GM23338 (cell line): ENCODE results near the gene ECE1. TPM values are rescaled to one million over a fixed set of nuclear protein-coding genes. Genes with fewer than 3 reads are reported as not detected.

ENCODE experiments used
- ATAC-seq: fragments of 200-7000 bp; cut with Tn5 transposase; 3 replicates; pipeline ENCODE4 v1.9.1; 2020
- DNase-seq: peaks from one replicate; pipeline ENCODE4 v3.0.0-alpha.2; 2015; ENCODE audit warnings: low spot score
- H2AFZ ChIP-seq: fragments of 200-600 bp; sonication (generic); 2 replicates; pipeline ENCODE4 v1.8.0; 2016; ENCODE audit warnings: antibody characterized with exemption, mild to moderate bottlenecking, moderate library complexity
- H3F3A ChIP-seq: fragments of 200-600 bp; sonication (generic); replicated peaks from 2 replicates; pipeline ENCODE4 v1.8.0; 2017; ENCODE audit warnings: antibody characterized with exemption, mixed run types, low read depth
- H3K27ac ChIP-seq: fragments of 200-600 bp; sonication (generic); 2 replicates; pipeline ENCODE4 v1.6.1; 2016; ENCODE audit warnings: low read depth
- H3K27me3 ChIP-seq: fragments of 200-600 bp; sonication (generic); 2 replicates; pipeline ENCODE4 v1.8.0; 2016; ENCODE audit warnings: mild to moderate bottlenecking, mixed run types, moderate library complexity; ENCODE audit not compliant: insufficient read depth
- H3K36me3 ChIP-seq: fragments of 200-600 bp; sonication (generic); 2 replicates; pipeline ENCODE4 v1.8.0; 2016; ENCODE audit warnings: mild to moderate bottlenecking; ENCODE audit not compliant: insufficient read depth
- H3K4me1 ChIP-seq: fragments of 200-600 bp; sonication (generic); 2 replicates; pipeline ENCODE4 v1.8.0; 2016; ENCODE audit warnings: mild to moderate bottlenecking, moderate library complexity; ENCODE audit not compliant: insufficient read depth
- H3K4me2 ChIP-seq: fragments of 200-600 bp; sonication (generic); 2 replicates; pipeline ENCODE4 v1.7.1; 2017; ENCODE audit warnings: mixed run types
- H3K4me3 ChIP-seq: fragments of 200-600 bp; sonication (generic); 2 replicates; pipeline ENCODE4 v1.6.1; 2016; ENCODE audit warnings: mixed run types
- H3K79me2 ChIP-seq: fragments of 200-600 bp; sonication (generic); replicated peaks from 2 replicates; pipeline ENCODE4 v1.8.0; 2017; ENCODE audit warnings: mild to moderate bottlenecking; ENCODE audit not compliant: insufficient read depth
- H3K9me2 ChIP-seq: fragments of 200-600 bp; sonication (generic); 2 replicates; pipeline ENCODE4 v1.8.0; 2017; ENCODE audit not compliant: insufficient read depth
- H4K20me1 ChIP-seq: fragments of 200-600 bp; sonication (generic); replicated peaks from 2 replicates; pipeline ENCODE4 v1.8.0; 2017; ENCODE audit warnings: mild to moderate bottlenecking; ENCODE audit not compliant: insufficient read depth
- H3K27ac Mint-ChIP-seq: 2 replicates; pipeline ENCODE4 v1.8.0; 2020; ENCODE audit warnings: inconsistent platforms, mild to moderate bottlenecking, moderate library complexity, mixed read lengths
- H3K27me3 Mint-ChIP-seq: 3 replicates; pipeline ENCODE4 v1.8.0; 2022; ENCODE audit warnings: low read depth, mild to moderate bottlenecking, moderate library complexity, mixed read lengths, inconsistent platforms; ENCODE audit not compliant: insufficient read depth, poor library complexity
- H3K36me3 Mint-ChIP-seq: 3 replicates; pipeline ENCODE4 v1.8.0; 2021; ENCODE audit warnings: low read depth, mild to moderate bottlenecking, inconsistent platforms, moderate library complexity, mixed read lengths
- H3K4me1 Mint-ChIP-seq: 3 replicates; pipeline ENCODE4 v1.8.0; 2020; ENCODE audit warnings: mild to moderate bottlenecking, inconsistent platforms, mixed read lengths
- H3K4me3 Mint-ChIP-seq: 3 replicates; pipeline ENCODE4 v1.8.0; 2021; ENCODE audit warnings: moderate library complexity, mild to moderate bottlenecking, inconsistent platforms, mixed read lengths
- H3K9me3 Mint-ChIP-seq: 3 replicates; pipeline ENCODE4 v1.8.0; 2020; ENCODE audit warnings: moderate library complexity, mild to moderate bottlenecking, inconsistent platforms, mixed read lengths
- CREB1 ChIP-seq: fragments of 250-450 bp; sonication (Bioruptor Pico); IDR thresholded peaks from 2 replicates; pipeline ENCODE4 v1.5.0; 2020; ENCODE audit warnings: low read depth, mild to moderate bottlenecking, moderate library complexity
- EZH2phosphoT487 ChIP-seq: fragments of 200-600 bp; sonication (generic); IDR thresholded peaks from one replicate; pipeline ENCODE4 v1.8.1; 2018; ENCODE audit warnings: antibody characterized with exemption; ENCODE audit not compliant: unreplicated experiment
- JUNB ChIP-seq: IDR thresholded peaks from one replicate; pipeline ENCODE4 v1.6.1; 2016; ENCODE audit warnings: antibody characterized with exemption; ENCODE audit not compliant: unreplicated experiment
- NANOG ChIP-seq: IDR thresholded peaks from 2 replicates; pipeline ENCODE4 v1.6.1; 2016; ENCODE audit warnings: antibody characterized with exemption, borderline replicate concordance
- POLR2AphosphoS5 ChIP-seq: IDR thresholded peaks from 2 replicates; pipeline ENCODE4 v1.6.1; 2016; ENCODE audit warnings: antibody characterized with exemption, low read depth
- STAT1 ChIP-seq: IDR thresholded peaks from one replicate; pipeline ENCODE4 v1.6.1; 2016; ENCODE audit warnings: antibody characterized with exemption; ENCODE audit not compliant: unreplicated experiment
- polyA plus RNA-seq: library from polyadenylated mRNA; unstranded; fragments of >200 nt; fragmentation: Nextera tagmentation; extraction: Ambion mirVana; gene quantifications from 2 replicates; pipeline ENCODE4 v1.2.1, GENCODE V29; 2016
- total RNA-seq: library from RNA; depleted of rRNA; stranded (reverse); fragments of >200 nt; shearing (Covaris generic); gene quantifications from 2 replicates; pipeline ENCODE4 v1.2.3, GENCODE V29; 2014
- TF ChIP-seq, protein P1 (sequence below), 2 experiments: fragments of 200-600 bp in 1 of 2; sonication (generic) in 1 of 2; conservative IDR thresholded peaks; 2 replicates each; pipeline versions ENCODE4 v1.5.1 to v1.6.1; 2016 to 2017; ENCODE audit warnings: antibody characterized with exemption in 2 of 2, low read depth in 2 of 2, mild to moderate bottlenecking in 2 of 2, moderate library complexity in 1 of 2
- TF ChIP-seq, protein P2 (sequence below): IDR thresholded peaks from 2 replicates; pipeline ENCODE4 v1.6.1; 2016; ENCODE audit warnings: antibody characterized with exemption
- TF ChIP-seq, protein P3 (sequence below): IDR thresholded peaks from one replicate; pipeline ENCODE4 v1.6.1; 2018; ENCODE audit warnings: antibody characterized with exemption; ENCODE audit not compliant: unreplicated experiment

ECE1 gene
- total and polyA plus RNA-seq, 2 experiments from 2014 or later, result 11.0 to 45.0 TPM

DNA sequence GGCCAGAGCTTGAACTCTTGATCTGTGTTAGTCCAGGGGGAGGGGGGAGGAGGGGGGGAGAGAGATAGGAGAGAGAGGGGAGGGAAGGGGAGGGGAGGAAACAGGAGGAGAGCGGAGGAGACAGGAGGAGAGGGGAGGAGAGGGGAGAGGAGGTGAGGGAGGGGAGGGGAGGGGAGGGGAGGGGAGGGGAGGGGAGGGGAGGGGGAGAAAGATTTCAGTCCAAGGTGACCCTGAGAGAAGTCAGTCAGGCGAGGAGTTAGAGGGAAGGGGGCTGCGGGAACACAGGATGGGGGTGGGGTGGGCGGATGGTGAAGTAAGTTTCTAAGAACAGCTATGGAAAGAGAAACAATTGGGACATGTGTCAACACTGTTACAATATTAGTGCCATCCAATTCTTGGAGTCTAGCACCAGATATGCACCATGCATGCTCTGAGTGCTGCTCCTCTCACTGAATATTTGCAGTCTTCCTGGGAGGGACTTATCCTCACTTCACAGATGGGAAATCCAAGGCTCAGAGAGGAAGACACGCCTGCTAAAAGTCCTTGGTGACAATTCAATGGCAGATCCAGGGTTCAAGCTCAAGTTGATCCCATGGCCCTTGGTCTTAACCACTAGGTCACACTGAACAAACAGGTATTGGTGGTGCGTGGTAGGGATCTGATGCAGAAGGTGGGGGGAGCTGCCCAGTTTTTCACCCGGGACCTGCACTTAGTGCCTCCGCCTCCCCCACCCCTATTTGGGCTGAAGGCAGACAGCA is 42.5 kb upstream of the ECE1 start (continued):
- TF ChIP-seq, protein P1, sequence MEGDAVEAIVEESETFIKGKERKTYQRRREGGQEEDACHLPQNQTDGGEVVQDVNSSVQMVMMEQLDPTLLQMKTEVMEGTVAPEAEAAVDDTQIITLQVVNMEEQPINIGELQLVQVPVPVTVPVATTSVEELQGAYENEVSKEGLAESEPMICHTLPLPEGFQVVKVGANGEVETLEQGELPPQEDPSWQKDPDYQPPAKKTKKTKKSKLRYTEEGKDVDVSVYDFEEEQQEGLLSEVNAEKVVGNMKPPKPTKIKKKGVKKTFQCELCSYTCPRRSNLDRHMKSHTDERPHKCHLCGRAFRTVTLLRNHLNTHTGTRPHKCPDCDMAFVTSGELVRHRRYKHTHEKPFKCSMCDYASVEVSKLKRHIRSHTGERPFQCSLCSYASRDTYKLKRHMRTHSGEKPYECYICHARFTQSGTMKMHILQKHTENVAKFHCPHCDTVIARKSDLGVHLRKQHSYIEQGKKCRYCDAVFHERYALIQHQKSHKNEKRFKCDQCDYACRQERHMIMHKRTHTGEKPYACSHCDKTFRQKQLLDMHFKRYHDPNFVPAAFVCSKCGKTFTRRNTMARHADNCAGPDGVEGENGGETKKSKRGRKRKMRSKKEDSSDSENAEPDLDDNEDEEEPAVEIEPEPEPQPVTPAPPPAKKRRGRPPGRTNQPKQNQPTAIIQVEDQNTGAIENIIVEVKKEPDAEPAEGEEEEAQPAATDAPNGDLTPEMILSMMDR (conservative IDR thresholded peaks at IDR 0.05; ENCODE audit: low read depth in 2 of 2), result no peak

DNA sequence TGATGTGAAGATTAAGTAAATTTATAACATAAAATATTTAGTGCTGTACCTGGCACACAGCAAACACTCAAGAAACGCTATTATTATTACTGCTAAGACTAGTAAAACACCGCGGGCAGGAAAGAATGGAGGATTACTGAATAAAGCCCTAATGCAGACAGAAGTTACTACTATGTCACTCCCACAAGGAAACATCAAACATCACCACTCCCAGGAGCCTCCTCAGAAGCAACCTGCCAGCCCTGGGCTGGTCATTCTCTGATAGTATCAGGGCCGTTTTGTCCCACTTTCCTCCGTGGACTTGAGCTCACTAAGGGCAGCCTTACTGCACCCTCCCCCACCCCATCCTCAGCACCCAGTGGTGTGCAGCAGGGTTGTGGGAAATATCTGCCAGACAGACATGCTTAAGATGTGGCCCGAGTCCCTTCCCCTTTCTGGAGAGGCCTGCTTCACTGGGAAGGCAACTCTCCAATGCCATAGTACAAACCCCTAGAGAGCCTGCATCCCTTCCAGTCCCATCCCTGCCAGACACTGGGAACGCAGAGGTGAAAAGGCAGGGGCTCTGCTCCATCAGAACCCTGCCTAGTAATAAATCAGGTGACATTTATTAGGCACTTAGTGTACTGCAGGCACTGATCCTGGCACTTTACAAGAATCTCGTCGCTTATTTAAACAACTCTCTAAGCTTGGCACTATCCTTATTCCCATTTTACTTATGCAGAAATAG is 41.7 kb upstream of the ECE1 start:
- Mint-ChIP-seq H3K4me1 (peaks cover 67% of the 10 kb centered on the region), H3K36me3 (peaks cover 8% of the 10 kb centered on the region; the same call in 2 of the 3 replicates), H3K4me3 (no peak overlapping the region), H3K9me3 (no peaks in the 10 kb centered on the region), H3K27ac (no peak overlapping the region), H3K27me3 (peaks cover 20% of the 10 kb centered on the region)
- Histone ChIP-seq H3K27me3 (no peaks in the 10 kb centered on the region), H3K4me3 (no peak overlapping the region), H3F3A (0 out of 2 replicates have a peak, but pooled peaks cover 9% of the 10 kb centered on the region), H3K27ac (no peak overlapping the region; the same call in 1 of the 2 replicates), H4K20me1 (no peaks in the 10 kb centered on the region; the same call in 1 of the 2 replicates), H3K4me2 (peak overlapping the region; percentile 48; the same call in 1 of the 2 replicates), H3K79me2 (peaks cover 35% of the 10 kb centered on the region), H3K36me3 (no peaks in the 10 kb centered on the region), H2AFZ (no peak overlapping the region), H3K9me2 (no peaks in the 10 kb centered on the region), H3K4me1 (peaks cover 51% of the 10 kb centered on the region)
- ATAC-seq (no peak), DNase-seq (no peak)
- TF ChIP-seq EZH2phosphoT487 (no peak), JUNB (no peak), STAT1 (no peak), CREB1 (CRISPR knock-in tag) (no peak), POLR2AphosphoS5 (no peak), NANOG (no peak)
- TF ChIP-seq, protein P2, sequence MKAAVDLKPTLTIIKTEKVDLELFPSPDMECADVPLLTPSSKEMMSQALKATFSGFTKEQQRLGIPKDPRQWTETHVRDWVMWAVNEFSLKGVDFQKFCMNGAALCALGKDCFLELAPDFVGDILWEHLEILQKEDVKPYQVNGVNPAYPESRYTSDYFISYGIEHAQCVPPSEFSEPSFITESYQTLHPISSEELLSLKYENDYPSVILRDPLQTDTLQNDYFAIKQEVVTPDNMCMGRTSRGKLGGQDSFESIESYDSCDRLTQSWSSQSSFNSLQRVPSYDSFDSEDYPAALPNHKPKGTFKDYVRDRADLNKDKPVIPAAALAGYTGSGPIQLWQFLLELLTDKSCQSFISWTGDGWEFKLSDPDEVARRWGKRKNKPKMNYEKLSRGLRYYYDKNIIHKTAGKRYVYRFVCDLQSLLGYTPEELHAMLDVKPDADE, result no peak
- TF ChIP-seq, protein P1 (conservative IDR thresholded peaks at IDR 0.05; ENCODE audit: low read depth in 2 of 2), result no peak
- TF ChIP-seq, protein P3, sequence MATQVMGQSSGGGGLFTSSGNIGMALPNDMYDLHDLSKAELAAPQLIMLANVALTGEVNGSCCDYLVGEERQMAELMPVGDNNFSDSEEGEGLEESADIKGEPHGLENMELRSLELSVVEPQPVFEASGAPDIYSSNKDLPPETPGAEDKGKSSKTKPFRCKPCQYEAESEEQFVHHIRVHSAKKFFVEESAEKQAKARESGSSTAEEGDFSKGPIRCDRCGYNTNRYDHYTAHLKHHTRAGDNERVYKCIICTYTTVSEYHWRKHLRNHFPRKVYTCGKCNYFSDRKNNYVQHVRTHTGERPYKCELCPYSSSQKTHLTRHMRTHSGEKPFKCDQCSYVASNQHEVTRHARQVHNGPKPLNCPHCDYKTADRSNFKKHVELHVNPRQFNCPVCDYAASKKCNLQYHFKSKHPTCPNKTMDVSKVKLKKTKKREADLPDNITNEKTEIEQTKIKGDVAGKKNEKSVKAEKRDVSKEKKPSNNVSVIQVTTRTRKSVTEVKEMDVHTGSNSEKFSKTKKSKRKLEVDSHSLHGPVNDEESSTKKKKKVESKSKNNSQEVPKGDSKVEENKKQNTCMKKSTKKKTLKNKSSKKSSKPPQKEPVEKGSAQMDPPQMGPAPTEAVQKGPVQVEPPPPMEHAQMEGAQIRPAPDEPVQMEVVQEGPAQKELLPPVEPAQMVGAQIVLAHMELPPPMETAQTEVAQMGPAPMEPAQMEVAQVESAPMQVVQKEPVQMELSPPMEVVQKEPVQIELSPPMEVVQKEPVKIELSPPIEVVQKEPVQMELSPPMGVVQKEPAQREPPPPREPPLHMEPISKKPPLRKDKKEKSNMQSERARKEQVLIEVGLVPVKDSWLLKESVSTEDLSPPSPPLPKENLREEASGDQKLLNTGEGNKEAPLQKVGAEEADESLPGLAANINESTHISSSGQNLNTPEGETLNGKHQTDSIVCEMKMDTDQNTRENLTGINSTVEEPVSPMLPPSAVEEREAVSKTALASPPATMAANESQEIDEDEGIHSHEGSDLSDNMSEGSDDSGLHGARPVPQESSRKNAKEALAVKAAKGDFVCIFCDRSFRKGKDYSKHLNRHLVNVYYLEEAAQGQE, result no peak
